Measurements from ENCODE around the gene FRMD5.

FRMD5 gene

GRCh38 chr15:43908516-43909050, 286.5 kb downstream of the FRMD5 start:
- no peak for ATAC-seq
- no peak for DNase-seq (ENCODE audit: low spot score in 2 of 2)
- Mint-ChIP-seq H3K4me1 (peaks cover 6% of the 10 kb centered on the region), H3K4me3 (no peak overlapping the region), H3K9me3 (no peaks in the 10 kb centered on the region), H3K27ac (no peak overlapping the region), H3K36me3 (no peaks in the 10 kb centered on the region)

DNA sequence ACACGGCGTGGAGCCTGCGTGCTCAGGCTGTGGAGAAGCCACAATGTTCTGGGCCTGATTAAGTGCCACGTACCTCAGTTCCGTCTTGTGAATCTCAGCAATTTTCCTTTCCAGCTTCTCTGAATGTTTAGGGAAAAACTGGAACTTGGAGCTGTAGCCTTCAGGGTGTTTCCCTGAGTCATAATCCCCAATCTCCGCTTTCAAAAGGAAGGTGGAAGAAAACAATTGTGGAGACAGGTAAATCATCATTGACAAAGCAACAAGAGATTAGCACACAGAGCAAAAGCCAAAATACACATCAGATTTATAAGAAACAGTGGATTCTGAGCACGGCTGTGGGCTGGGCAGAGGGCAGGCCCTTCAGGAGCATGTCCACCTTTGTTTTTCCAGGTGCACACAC, 289.3 kb downstream of the FRMD5 start:
- Mint-ChIP-seq H3K4me1 (peaks cover 7% of the 10 kb centered on the region), H3K9me3 (no peaks in the 10 kb centered on the region), H3K27ac (no peak overlapping the region), H3K36me3 (no peaks in the 10 kb centered on the region), H3K4me3 (no peak overlapping the region)
- ATAC-seq = no peak
- DNase-seq (ENCODE audit: low spot score in 2 of 2) = no peak

- Mint-ChIP-seq H3K36me3 (no peaks in the 10 kb centered on the region), H3K4me1 (peaks cover 7% of the 10 kb centered on the region), H3K9me3 (no peaks in the 10 kb centered on the region), H3K4me3 (peak overlapping the region; percentile 22), H3K27ac (no peak overlapping the region)
- DNase-seq (ENCODE audit: low spot score in 2 of 2) (peak; percentile 48 to 79), ATAC-seq (peak; percentile 66)
Measured at GRCh38 chr15:43903864-43904290, 291.2 kb downstream of the FRMD5 start.

DNA sequence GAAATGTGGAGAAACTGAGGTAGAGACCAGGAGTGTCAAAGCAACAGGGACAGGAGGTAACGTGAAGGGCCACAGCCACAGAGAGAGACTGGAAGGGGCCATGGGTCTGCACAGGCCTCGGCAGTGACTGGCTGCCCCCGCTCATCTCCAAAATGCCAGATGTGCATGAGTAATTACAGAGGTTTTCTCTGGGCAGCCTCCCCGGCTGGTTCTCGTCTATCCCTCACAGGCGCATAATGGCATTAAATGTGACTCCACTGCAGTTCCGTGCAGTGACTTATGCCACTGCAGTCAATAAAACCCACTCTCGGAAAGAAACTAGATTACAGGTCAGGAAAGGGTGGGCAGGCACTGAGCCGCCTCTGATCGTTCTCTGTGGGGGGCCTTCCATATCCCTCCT, 293.6 kb downstream of the FRMD5 start:
- H3K9me3 Mint-ChIP-seq = no peaks in the 10 kb centered on the region
- no peak overlapping the region for H3K27ac Mint-ChIP-seq
- no peaks in the 10 kb centered on the region for H3K36me3 Mint-ChIP-seq
- no peak for DNase-seq (ENCODE audit: low spot score in 2 of 2)
- peaks cover 7% of the 10 kb centered on the region for H3K4me1 Mint-ChIP-seq
- H3K4me3 Mint-ChIP-seq = no peak overlapping the region
- ATAC-seq = no peak

- no peaks in the 10 kb centered on the region for H3K36me3 Mint-ChIP-seq
- DNase-seq (ENCODE audit: low spot score in 2 of 2) (no peak), ATAC-seq (no peak)
- no peak overlapping the region for H3K4me3 Mint-ChIP-seq
- no peak overlapping the region for H3K27ac Mint-ChIP-seq
- no peaks in the 10 kb centered on the region for H3K9me3 Mint-ChIP-seq
- peaks cover 7% of the 10 kb centered on the region for H3K4me1 Mint-ChIP-seq
Measured at GRCh38 chr15:43900996-43901395, 294.1 kb downstream of the FRMD5 start.

- ATAC-seq (no peak), DNase-seq (ENCODE audit: low spot score in 2 of 2) (no peak)
- peak overlapping the region; percentile 17 for H3K27ac Mint-ChIP-seq
- no peak overlapping the region for H3K4me3 Mint-ChIP-seq
- H3K4me1 Mint-ChIP-seq = peaks cover 7% of the 10 kb centered on the region
- no peaks in the 10 kb centered on the region for H3K9me3 Mint-ChIP-seq
- no peaks in the 10 kb centered on the region for H3K36me3 Mint-ChIP-seq
Measured at GRCh38 chr15:43899928-43900327, 295.1 kb downstream of the FRMD5 start.

DNA sequence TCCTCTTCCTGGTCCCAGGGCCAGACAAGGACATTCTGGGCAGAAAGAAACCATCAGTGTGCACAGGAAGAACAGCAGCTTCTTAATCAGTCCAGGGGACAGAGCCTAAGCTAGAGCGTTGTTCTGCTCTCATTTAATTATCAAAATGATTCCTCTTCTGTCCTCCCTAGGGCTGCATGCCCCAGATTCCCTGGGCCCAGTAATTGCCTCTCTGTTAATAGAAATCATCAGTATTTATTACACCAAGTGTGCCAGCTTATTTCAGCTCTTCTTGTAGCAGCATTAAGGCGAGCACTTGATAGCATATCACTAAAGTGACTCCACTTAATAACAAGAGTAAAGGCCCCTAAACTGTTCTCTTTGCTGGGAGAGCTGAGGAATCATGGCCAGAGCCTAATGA, 296.2 kb downstream of the FRMD5 start:
- DNase-seq (ENCODE audit: low spot score in 2 of 2) = no peak
- H3K9me3 Mint-ChIP-seq = no peaks in the 10 kb centered on the region
- no peak overlapping the region for H3K4me3 Mint-ChIP-seq
- no peak overlapping the region for H3K27ac Mint-ChIP-seq
- H3K36me3 Mint-ChIP-seq = no peaks in the 10 kb centered on the region
- ATAC-seq = no peak
- peaks cover 4% of the 10 kb centered on the region for H3K4me1 Mint-ChIP-seq

DNA sequence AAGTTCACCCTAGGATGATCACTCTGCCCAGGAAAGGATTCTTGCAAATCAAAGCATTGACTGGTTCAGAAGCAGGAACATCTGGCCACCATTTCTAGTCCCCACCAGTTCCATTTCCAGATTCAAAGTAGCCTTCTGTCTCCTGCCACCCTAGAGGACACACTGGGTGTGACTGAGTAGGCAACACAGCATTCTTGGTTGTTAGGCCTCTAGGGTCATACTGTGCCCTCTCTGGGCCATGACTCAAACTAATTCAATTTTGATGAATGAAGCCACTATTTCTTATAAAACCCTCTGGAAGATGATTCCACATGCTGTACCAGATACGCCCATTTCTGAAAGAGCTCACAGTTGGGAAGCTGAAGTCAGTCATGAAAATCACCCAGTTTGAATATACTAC, 298.5 kb downstream of the FRMD5 start:
- Mint-ChIP-seq H3K36me3 (no peaks in the 10 kb centered on the region), H3K4me1 (no peaks in the 10 kb centered on the region), H3K9me3 (no peaks in the 10 kb centered on the region), H3K4me3 (no peak overlapping the region), H3K27ac (no peak overlapping the region)
- no peak for DNase-seq (ENCODE audit: low spot score in 2 of 2)
- ATAC-seq = no peak

DNA sequence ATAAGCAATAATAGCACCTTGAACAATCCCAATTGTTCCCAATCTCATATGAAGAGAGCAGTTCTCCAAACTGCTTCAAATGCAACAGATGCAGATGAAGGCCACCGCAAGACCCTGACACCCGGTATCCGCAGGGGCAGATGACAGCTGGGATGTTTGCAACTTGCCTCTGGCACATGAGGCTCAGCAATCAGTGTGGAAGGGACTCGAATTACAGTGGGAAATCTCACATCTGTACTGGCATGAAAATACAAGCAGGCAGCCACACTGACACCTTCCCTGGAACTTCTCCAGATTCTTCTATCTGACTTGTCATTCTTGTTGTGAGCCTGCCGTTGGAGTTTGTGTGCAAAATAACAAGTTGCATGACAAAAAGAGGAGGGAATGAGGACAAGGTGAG, 299.5 kb downstream of the FRMD5 start:
- Mint-ChIP-seq H3K36me3 (no peaks in the 10 kb centered on the region), H3K27ac (no peak overlapping the region), H3K9me3 (no peaks in the 10 kb centered on the region), H3K4me3 (no peak overlapping the region), H3K4me1 (no peaks in the 10 kb centered on the region)
- DNase-seq (ENCODE audit: low spot score in 2 of 2) (no peak), ATAC-seq (no peak)

- Mint-ChIP-seq H3K27ac (no peak overlapping the region), H3K4me1 (no peaks in the 10 kb centered on the region), H3K36me3 (no peaks in the 10 kb centered on the region), H3K9me3 (no peaks in the 10 kb centered on the region), H3K4me3 (no peak overlapping the region)
- no peak for ATAC-seq
- DNase-seq (ENCODE audit: low spot score in 2 of 2) = no peak
Measured at GRCh38 chr15:43893956-43894355, 301.1 kb downstream of the FRMD5 start.

- Mint-ChIP-seq H3K36me3 (peaks cover 6% of the 10 kb centered on the region), H3K4me3 (no peak overlapping the region), H3K4me1 (no peaks in the 10 kb centered on the region), H3K9me3 (no peaks in the 10 kb centered on the region), H3K27ac (no peak overlapping the region)
- DNase-seq (ENCODE audit: low spot score in 2 of 2) (no peak), ATAC-seq (no peak)
Measured at GRCh38 chr15:43889042-43889441, 306.0 kb downstream of the FRMD5 start.

DNA sequence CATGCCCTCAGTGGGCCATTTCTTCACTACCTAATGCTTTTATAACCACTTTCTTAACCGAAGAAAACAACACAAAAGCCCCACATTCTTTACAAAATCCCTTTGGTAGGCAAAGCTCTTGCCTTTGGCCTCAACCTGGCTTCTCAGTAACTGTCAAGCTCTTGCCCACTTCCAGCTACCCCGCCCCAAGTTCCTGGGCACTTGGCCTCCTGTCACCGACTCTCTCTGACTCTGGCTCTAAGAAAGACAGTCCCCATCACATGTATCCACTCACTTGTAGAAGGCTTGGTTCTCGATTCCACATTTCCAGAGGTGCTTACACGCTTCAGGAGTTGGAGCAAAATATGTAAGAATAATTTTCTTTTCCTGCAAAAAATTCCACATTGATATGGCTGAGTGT, 307.2 kb downstream of the FRMD5 start:
- no peak for DNase-seq (ENCODE audit: low spot score in 2 of 2)
- H3K9me3 Mint-ChIP-seq = no peaks in the 10 kb centered on the region
- ATAC-seq = no peak
- no peaks in the 10 kb centered on the region for H3K4me1 Mint-ChIP-seq
- H3K27ac Mint-ChIP-seq = peak overlapping the region; percentile 26
- peaks cover 12% of the 10 kb centered on the region for H3K36me3 Mint-ChIP-seq
- no peak overlapping the region for H3K4me3 Mint-ChIP-seq

- no peak overlapping the region for H3K27ac Mint-ChIP-seq
- ATAC-seq = no peak
- no peak for DNase-seq (ENCODE audit: low spot score in 2 of 2)
- peaks cover 12% of the 10 kb centered on the region for H3K36me3 Mint-ChIP-seq
- H3K9me3 Mint-ChIP-seq = no peaks in the 10 kb centered on the region
- H3K4me1 Mint-ChIP-seq = no peaks in the 10 kb centered on the region
- H3K4me3 Mint-ChIP-seq = no peak overlapping the region
Measured at GRCh38 chr15:43886558-43886957, 308.5 kb downstream of the FRMD5 start.

DNA sequence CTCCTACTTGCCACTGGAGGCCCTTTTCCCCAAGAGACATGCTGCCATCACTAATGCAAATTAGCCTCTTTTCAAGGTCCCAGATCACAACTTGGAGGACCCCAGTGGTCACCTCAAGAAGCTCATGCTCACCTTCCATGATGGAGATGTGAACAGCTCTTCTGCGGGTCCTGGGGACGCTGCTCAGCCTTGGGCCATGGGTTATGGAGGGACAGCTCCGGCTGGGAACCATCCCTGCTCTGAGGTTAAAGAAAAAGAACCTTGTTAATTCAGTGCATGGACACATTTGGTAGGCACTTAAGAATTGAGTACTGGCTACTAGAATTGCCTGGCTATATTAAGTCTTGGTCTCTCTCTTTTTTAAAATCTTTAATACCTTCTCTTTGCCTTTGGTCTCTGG, 311.5 kb downstream of the FRMD5 start:
- Mint-ChIP-seq H3K9me3 (no peaks in the 10 kb centered on the region), H3K27ac (no peak overlapping the region), H3K4me3 (no peak overlapping the region), H3K36me3 (peaks cover 26% of the 10 kb centered on the region), H3K4me1 (no peaks in the 10 kb centered on the region)
- ATAC-seq (no peak), DNase-seq (ENCODE audit: low spot score in 2 of 2) (no peak)

- peaks cover 33% of the 10 kb centered on the region for H3K36me3 Mint-ChIP-seq
- no peak overlapping the region for H3K4me3 Mint-ChIP-seq
- H3K9me3 Mint-ChIP-seq = no peaks in the 10 kb centered on the region
- H3K27ac Mint-ChIP-seq = no peak overlapping the region
- H3K4me1 Mint-ChIP-seq = no peaks in the 10 kb centered on the region
- DNase-seq (ENCODE audit: low spot score in 2 of 2) (no peak), ATAC-seq (no peak)
Measured at GRCh38 chr15:43881944-43882343, 313.1 kb downstream of the FRMD5 start.

- Mint-ChIP-seq H3K9me3 (no peaks in the 10 kb centered on the region), H3K4me3 (no peak overlapping the region), H3K27ac (no peak overlapping the region), H3K4me1 (no peaks in the 10 kb centered on the region), H3K36me3 (peaks cover 28% of the 10 kb centered on the region)
- ATAC-seq (no peak), DNase-seq (ENCODE audit: low spot score in 2 of 2) (no peak)
Measured at GRCh38 chr15:43881245-43881644, 313.8 kb downstream of the FRMD5 start.
